Effector memory CD4-positive, alpha-beta T cell (primary cell): Measurements from ENCODE around the gene NT5C2.

Experiments
- DNase-seq, 3 donors: peaks; one replicate each; pipeline ENCODE4 v3.0.0-alpha.2; 2020
- H3K27ac ChIP-seq: 2 replicates; pipeline ENCODE4 v1.7.0; 2013; ENCODE audit warnings: mild to moderate bottlenecking, low read length, moderate library complexity; ENCODE audit not compliant: insufficient read depth, poor library complexity, severe bottlenecking
- H3K27me3 ChIP-seq: replicated peaks from 2 replicates; pipeline ENCODE4 v1.7.0; 2013; ENCODE audit warnings: mild to moderate bottlenecking, low read length; ENCODE audit not compliant: insufficient read depth, control insufficient read depth, poor library complexity, severe bottlenecking
- H3K36me3 ChIP-seq: 2 replicates; pipeline ENCODE4 v1.7.0; 2013; ENCODE audit warnings: mild to moderate bottlenecking, low read length, moderate library complexity; ENCODE audit not compliant: control insufficient read depth, insufficient read depth
- H3K4me1 ChIP-seq: 2 replicates; pipeline ENCODE4 v1.7.0; 2013; ENCODE audit warnings: low read length, mild to moderate bottlenecking; ENCODE audit not compliant: control insufficient read depth, insufficient read depth, poor library complexity, severe bottlenecking
- H3K4me3 ChIP-seq: 2 replicates; pipeline ENCODE4 v1.7.0; 2013; ENCODE audit warnings: low read length, low read depth, mild to moderate bottlenecking; ENCODE audit not compliant: insufficient read depth, poor library complexity, severe bottlenecking
- H3K9me3 ChIP-seq: 2 replicates; pipeline ENCODE4 v1.7.0; 2013; ENCODE audit warnings: mild to moderate bottlenecking, low read length, moderate library complexity; ENCODE audit not compliant: control insufficient read depth

NT5C2 gene

GRCh38 chr10:103203466-103203865, 10.4 kb upstream of the NT5C2 start:
- Histone ChIP-seq H3K27ac (no peak overlapping the region), H3K4me3 (no peak overlapping the region), H3K4me1 (no peaks in the 10 kb centered on the region), H3K9me3 (no peaks in the 10 kb centered on the region), H3K27me3 (no peaks in the 10 kb centered on the region), H3K36me3 (no peaks in the 10 kb centered on the region)
- no peak for DNase-seq

DNA sequence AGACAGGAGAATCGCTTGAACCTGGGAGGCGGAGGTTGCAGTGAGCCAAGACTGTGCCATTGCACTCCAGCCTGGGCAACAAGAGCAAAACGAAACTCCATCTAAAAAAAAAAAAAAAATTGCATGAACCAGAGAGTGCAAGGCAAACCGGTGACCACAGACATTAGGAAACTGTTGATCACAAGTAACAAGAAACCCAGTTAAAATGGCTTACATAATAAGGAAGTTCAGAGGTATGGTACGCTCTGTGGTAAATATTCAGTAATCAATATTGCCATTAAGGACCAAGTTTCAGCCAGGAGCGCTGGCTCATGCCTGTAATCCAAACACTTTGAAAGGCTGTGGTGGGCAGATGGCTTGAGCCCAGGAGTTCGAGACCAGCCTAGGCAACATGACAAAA, 9.2 kb upstream of the NT5C2 start:
- H3K9me3 ChIP-seq: no peaks in the 10 kb centered on the region
- H3K4me1 ChIP-seq: no peaks in the 10 kb centered on the region
- no peak for DNase-seq
- no peaks in the 10 kb centered on the region for H3K36me3 ChIP-seq
- H3K4me3 ChIP-seq: no peak overlapping the region
- H3K27me3 ChIP-seq: no peaks in the 10 kb centered on the region
- H3K27ac ChIP-seq: no peak overlapping the region

DNA sequence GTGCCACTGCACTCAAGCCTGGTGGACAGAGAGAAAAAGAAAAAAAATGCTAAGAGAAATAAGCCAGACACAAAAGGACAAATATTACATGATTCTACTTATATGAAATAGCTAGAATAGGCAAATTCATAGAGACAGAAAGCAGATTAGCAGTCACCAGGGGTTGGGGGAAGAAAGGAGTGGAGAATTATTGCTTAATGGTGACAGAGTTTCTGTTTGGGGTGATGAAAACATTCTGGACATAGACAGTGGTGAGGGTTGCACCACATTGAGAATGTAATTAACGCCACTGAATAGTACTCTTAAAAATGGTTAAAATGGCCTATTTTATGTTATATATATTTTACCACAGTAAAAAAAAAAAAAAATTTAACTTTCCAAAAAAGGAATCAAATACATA, 6.4 kb upstream of the NT5C2 start:
- Histone ChIP-seq H3K27ac (no peak overlapping the region), H3K4me1 (no peaks in the 10 kb centered on the region), H3K27me3 (no peaks in the 10 kb centered on the region), H3K4me3 (no peak overlapping the region), H3K9me3 (no peaks in the 10 kb centered on the region), H3K36me3 (no peaks in the 10 kb centered on the region)
- no peak for DNase-seq

- no peaks in the 10 kb centered on the region for H3K36me3 ChIP-seq
- no peaks in the 10 kb centered on the region for H3K9me3 ChIP-seq
- no peaks in the 10 kb centered on the region for H3K4me1 ChIP-seq
- H3K4me3 ChIP-seq: no peak overlapping the region
- no peaks in the 10 kb centered on the region for H3K27me3 ChIP-seq
- no peak for DNase-seq
- no peak overlapping the region for H3K27ac ChIP-seq
Measured at GRCh38 chr10:103198648-103199047, 5.6 kb upstream of the NT5C2 start.

DNA sequence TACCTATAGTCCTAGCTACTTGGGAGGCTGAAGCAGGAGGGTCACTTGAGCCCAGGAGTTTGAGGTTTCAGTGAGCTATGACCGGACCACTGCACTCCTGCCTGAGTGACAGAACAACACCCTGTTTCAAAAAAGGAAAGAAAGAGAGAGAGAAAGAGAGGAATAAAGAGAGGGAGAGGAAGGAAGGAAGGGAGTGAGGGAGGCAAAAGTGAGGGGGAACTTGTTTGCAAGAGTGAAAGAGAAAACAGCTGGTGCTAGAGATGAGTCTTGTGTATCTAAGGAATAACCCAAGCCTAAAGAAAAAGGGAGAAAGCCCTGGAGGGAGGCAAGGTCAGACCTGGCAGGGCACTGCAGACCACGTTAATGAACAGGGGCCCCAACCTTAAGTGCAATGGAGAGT, 4.8 kb upstream of the NT5C2 start:
- DNase-seq: no peak
- Histone ChIP-seq H3K4me3 (no peak overlapping the region), H3K36me3 (no peaks in the 10 kb centered on the region), H3K27ac (no peak overlapping the region), H3K9me3 (no peaks in the 10 kb centered on the region), H3K27me3 (no peaks in the 10 kb centered on the region), H3K4me1 (no peaks in the 10 kb centered on the region)

DNA sequence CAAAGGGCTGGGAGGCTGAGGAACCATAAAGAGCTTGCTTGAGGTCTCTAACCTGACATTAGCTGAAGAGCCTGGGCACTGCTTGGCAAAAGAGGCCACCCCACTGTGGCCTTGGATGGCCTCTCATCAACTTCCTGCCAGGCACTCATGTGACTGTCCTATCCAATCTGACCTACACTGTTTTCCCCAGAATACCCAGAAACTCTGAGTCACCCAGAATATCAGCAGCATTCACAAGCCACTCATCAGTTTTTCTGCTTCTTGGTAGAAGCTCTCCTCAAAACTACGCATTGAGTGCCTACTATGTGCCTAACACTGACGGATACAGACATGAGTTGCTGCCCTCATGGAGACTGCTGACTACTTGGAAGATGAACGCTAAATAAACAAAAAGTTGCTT, 4.1 kb upstream of the NT5C2 start:
- Histone ChIP-seq H3K27me3 (no peaks in the 10 kb centered on the region), H3K4me3 (no peak overlapping the region), H3K27ac (no peak overlapping the region), H3K9me3 (no peaks in the 10 kb centered on the region), H3K36me3 (no peaks in the 10 kb centered on the region), H3K4me1 (no peaks in the 10 kb centered on the region)
- no peak for DNase-seq

DNA sequence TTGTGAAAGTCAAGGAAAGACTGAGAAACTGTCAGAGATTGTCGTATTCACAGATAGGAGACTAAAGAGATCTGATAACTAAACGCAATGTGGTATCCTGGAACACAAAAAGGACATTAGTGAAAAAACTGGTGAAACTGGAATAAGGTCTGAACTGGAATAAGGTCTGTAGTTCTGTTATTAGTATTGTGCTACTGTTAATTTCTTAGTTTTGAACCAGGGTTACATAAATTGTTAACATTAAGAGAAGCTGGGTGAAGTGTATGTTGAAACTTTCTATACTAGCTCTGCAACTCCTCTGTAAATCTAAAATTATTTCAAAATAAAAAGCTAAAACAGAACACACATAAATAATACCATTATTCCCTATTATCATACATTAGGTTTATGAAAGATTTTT, 3.4 kb upstream of the NT5C2 start:
- no peaks in the 10 kb centered on the region for H3K36me3 ChIP-seq
- DNase-seq: no peak
- H3K4me1 ChIP-seq: peaks cover 2% of the 10 kb centered on the region
- no peaks in the 10 kb centered on the region for H3K27me3 ChIP-seq
- H3K4me3 ChIP-seq: no peak overlapping the region
- H3K9me3 ChIP-seq: no peaks in the 10 kb centered on the region
- H3K27ac ChIP-seq: no peak overlapping the region

DNA sequence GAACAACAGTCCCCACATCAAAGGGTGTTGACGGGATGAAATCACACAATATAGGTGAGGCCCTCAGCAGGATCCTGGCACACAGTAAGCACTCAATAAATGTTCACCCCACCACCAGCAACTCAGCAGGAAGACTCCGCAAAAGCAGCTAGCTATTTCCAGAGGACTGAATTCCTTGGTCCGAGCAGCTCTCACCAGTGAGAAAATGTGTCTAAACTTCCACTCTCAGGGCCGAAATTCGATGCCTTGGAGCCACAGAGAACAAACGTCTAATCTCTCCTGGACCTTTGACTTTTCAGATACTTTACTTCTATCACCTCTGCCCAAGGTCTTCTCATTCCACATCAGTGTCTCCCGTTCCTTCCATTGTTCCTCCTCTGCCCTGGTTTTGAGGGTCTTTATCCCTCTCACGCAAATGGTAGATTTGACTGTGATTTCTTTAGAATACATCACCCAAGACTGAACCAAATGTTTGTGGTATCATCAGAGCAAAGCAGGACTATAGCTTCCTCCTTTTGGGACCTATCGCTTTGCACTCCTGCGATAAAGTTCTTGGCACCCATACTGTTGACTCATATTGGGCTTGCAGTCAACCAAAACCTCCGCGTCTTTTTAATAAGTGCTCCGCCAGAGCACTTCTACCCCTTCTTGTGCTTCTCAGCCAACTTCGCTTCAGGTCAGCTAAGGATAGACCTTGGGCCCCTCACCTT, 903 bp upstream of the NT5C2 start:
- H3K4me3 ChIP-seq: no peak overlapping the region
- DNase-seq: no peak
- peaks cover 13% of the 10 kb centered on the region for H3K4me1 ChIP-seq
- no peaks in the 10 kb centered on the region for H3K36me3 ChIP-seq
- H3K27me3 ChIP-seq: no peaks in the 10 kb centered on the region
- no peaks in the 10 kb centered on the region for H3K9me3 ChIP-seq
- H3K27ac ChIP-seq: no peak overlapping the region

DNA sequence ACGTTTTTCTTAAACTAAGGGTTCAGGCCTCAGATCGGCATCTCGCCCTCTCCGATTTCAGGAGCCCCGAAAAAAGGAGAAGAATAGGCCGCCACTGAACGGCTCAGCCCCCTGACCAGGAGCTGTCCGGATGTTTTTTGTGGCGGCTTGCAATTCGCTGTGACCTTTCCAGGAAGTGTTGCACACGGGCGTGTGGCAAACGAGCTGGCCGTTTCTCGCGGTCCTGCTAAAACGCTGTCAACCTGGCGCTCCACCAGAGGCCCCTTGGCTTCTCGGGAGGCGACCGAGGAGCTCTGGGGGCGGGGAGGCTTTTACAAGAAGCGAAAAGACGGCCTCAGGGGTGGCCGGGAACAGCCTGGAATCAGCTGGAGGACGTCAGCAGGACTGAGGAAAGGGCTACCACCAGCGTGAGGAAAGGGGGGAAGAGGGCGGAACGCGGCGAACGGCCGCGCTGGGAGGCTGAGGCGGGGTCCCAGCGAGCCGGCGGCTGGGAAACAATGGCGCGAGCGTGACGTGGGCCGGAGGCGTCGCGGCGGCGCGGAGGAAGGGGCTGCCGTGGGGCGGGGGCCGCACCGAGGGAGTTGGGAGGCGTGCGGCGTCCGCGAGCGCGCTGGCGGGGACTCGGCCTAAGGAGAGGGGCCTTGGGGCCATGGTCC, 493 bp downstream of the NT5C2 start:
- Histone ChIP-seq H3K36me3 (no peaks in the 10 kb centered on the region), H3K27me3 (no peaks in the 10 kb centered on the region), H3K27ac (peak overlapping the region; percentile 70), H3K9me3 (no peaks in the 10 kb centered on the region), H3K4me3 (peak overlapping the region; percentile 98), H3K4me1 (peaks cover 13% of the 10 kb centered on the region)
- peak; percentile 6 to 27 (median 23) for DNase-seq

- Histone ChIP-seq H3K27ac (peak overlapping the region; percentile 70), H3K4me3 (peak overlapping the region; percentile 98), H3K27me3 (no peaks in the 10 kb centered on the region), H3K36me3 (no peaks in the 10 kb centered on the region), H3K9me3 (no peaks in the 10 kb centered on the region), H3K4me1 (peaks cover 13% of the 10 kb centered on the region)
- DNase-seq: no peak
Measured at GRCh38 chr10:103192089-103192450, 1.0 kb downstream of the NT5C2 start.
